Right hindlimb (tissue), 1 donor: ENCODE measurements around the gene SLC22A7.
"Not testable (repeated sequence)": the region's sequence is repeated elsewhere in the genome, so short reads cannot be mapped to it uniquely, and the experiment has no call there.

ENCODE experiments used
- DNase-seq: peaks from one replicate; pipeline ENCODE4 v3.0.0-alpha.2; 2018

Gene SLC22A7

DNA sequence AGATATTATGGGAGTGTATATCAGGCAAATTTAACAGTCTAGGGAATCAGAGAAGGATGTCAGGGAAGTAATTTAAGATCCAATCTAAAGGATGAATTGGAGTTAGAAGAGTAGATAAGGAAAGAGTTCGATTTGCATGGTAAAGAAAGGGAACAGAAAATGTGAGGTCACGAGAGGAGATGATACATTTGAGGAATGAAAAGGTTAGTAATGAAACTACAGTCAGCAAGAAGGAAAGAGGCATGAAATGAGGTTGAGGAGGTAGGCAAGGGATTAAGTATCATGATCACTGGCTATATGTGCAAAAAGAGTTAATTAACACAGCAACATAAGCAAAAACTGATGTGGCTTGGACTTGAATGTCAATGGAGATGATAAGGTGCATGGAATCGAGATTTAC, 49.0 kb downstream of the SLC22A7 start:
- DNase-seq: no peak

DNA sequence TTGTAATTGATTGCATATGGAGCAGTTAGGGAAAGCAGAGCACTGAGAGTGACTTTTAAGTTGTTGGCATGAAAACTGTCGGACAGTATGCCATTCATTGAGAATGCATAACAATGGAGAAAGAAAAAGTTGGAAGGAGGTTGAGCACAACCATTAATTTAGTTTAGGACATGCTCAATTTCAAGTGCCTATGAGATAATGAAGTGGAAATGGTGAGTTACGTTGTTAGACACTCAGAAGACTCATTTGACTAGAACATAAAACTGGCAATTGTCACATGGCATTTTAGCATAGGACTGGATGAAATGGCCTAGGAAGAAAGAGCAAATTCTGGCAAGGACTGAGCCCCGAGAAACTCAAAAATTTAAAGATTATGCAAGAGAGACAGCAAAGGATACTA, 49.4 kb downstream of the SLC22A7 start:
- no peak for DNase-seq

DNA sequence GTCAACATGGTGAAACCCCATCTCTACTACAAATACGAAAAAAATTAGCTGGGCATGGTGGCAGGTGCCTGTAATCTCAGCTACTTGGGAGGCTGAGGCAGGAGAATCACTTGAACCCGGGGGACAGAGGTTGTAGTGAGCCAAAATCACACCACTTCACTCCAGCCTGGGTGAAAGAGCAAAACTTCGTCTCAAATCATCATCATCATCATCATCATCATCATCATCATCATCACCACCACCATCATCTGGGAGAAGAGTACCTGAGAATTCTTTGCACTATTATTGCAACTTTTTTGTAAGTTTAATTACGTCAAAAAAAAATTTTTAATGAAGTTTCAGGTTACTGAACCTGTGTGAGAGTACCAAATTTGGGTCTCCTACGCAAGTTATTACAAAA, 53.9 kb downstream of the SLC22A7 start:
- not testable (repeated sequence) for DNase-seq
